ENCODE results near the gene KRT20.

GRCh38 chr17:40903129-40903847, 18.2 kb upstream of the KRT20 start:
- TF ChIP-seq ZNF253 (CRISPR knock-in tag; conservative IDR thresholded peaks at IDR 0.05) = no peak
- no peak for TF ChIP-seq E2F4 (CRISPR knock-in tag; IDR thresholded peaks at IDR 0.05; ENCODE audit: low read depth)
- TF ChIP-seq ELK1 (CRISPR knock-in tag; IDR thresholded peaks at IDR 0.05) = no peak
- TF ChIP-seq ARID3B (CRISPR knock-in tag; IDR thresholded peaks at IDR 0.05; ENCODE audit: borderline replicate concordance) = no peak
- no peak for TF ChIP-seq DMBX1 (CRISPR knock-in tag; IDR thresholded peaks at IDR 0.05; ENCODE audit: borderline replicate concordance)
- TF ChIP-seq NONO (IDR thresholded peaks at IDR 0.05; ENCODE audit: low read depth in 2 of 2, low read length in 1 of 2) = no peak
- TF ChIP-seq JUND (IDR thresholded peaks at IDR 0.05; ENCODE audit: borderline replicate concordance, low read depth, low read length) = peak; percentile 81
- TF ChIP-seq JUND (tag; IDR thresholded peaks at IDR 0.05; ENCODE audit: borderline replicate concordance, low read depth, low read length) = peak; percentile 82
- no peak for TF ChIP-seq ARID4B (CRISPR knock-in tag; IDR thresholded peaks at IDR 0.05)
- no peak for TF ChIP-seq ZNF318 (IDR thresholded peaks at IDR 0.05; ENCODE audit: borderline replicate concordance in 1 of 2, low read depth in 1 of 2)
- TF ChIP-seq FOXK2 (conservative IDR thresholded peaks at IDR 0.05 in 1 of 2, IDR thresholded peaks at IDR 0.05 in 1 of 2; ENCODE audit: low read depth in 2 of 2) = no peak
- 0 out of 2 replicates have a peak, but pooled peaks have one; percentile 14 for TF ChIP-seq MYC (IDR thresholded peaks at IDR 0.05; ENCODE audit: low read depth, low read length)
- no peak for TF ChIP-seq MYC (CRISPR knock-in tag; IDR thresholded peaks at IDR 0.05; ENCODE audit: borderline replicate concordance, low read depth)
- no peak for TF ChIP-seq MAX (CRISPR knock-in tag; IDR thresholded peaks at IDR 0.05)
